ENCODE data around the gene CCSER1. TPM values are rescaled to one million over a fixed set of nuclear protein-coding genes. Genes with fewer than 3 reads are reported as not detected.

The CCSER1 gene
- total and polyA plus RNA-seq, 2 donors (not counting 1 experiment from before 2014, with no cell fraction given) = 10.7 to 39.5 TPM

DNA sequence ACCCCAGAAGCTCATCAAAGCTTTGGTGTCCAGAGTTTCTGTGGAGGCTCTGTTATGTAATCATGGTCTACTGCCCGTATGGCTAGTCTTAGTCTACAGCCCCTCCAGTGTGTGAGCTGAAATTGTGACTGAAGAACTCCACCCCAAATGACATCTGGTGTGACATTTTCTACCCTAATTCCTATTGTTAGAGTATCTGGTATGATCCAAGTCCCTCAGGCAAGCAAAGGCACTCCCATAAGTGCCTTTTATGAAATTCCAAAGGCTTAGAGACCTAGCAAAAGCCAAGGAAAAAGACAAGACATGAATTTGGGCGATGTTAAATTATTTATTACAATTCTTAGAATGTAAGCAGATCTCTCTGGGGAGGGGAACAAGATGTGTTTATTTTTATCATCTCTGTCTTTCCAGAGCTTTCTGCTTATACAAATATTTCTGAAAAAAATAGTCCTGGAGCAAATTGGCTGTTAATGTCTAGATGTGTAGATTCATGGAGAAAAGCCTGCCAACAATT is 417.4 kb downstream of the CCSER1 start:
- CTCF ChIA-PET = interaction anchor here (0.8 kb wide), 1 partner anchor 12 kb away, joined by 3 read pairs; no protein-coding TSS in a partner anchor

GRCh38 chr4:90545380-90545779 is 418.2 kb downstream of the CCSER1 start:
- no peaks in the 10 kb centered on the region for H4K20me1 ChIP-seq (ENCODE audit: control insufficient read depth, insufficient read depth, low read length, poor library complexity, severe bottlenecking)
- H3K4me1 ChIP-seq (ENCODE audit: control insufficient read depth in 2 of 2, insufficient read depth in 2 of 2, low read length in 2 of 2) = peaks cover 0 to 4% of the 10 kb centered on the region in 2 donors
- H3K4me1 Mint-ChIP-seq = peaks cover 10% of the 10 kb centered on the region
- H3K4me3 ChIP-seq (ENCODE audit: control extremely low read depth in 1 of 5, extremely low read depth in 1 of 5, insufficient read depth in 1 of 5, low read depth in 2 of 5, low read length in 4 of 5) = no peak overlapping the region
- no peaks in the 10 kb centered on the region for H3K27me3 Mint-ChIP-seq
- no peak overlapping the region for H3K27ac Mint-ChIP-seq
- DNase-seq = no peak
- H3K9me3 ChIP-seq (ENCODE audit: control extremely low read depth in 1 of 3, control insufficient read depth in 2 of 3, insufficient read depth in 1 of 3, low read length in 2 of 3) = no peaks in the 10 kb centered on the region
- intact Hi-C loops (cut with micrococcal nuclease) = no loop called here
- H3K9ac ChIP-seq (ENCODE audit: low read length) = no peak overlapping the region
- no peaks in the 10 kb centered on the region for H3K9me3 Mint-ChIP-seq (ENCODE audit: insufficient read depth)
- no peak overlapping the region for H3K4me3 Mint-ChIP-seq
- H2AFZ ChIP-seq (ENCODE audit: insufficient read depth, low read depth, low read length, poor library complexity, severe bottlenecking) = no peak overlapping the region
- CTCF ChIA-PET = interaction anchor here (0.8 kb wide), 1 partner anchor 13 kb away, joined by 3 read pairs; no protein-coding TSS in a partner anchor
- no peaks in the 10 kb centered on the region for H3K79me2 ChIP-seq (ENCODE audit: control insufficient read depth, insufficient read depth, low read length)
- POLR2A ChIA-PET = no interaction called here
- no peaks in the 10 kb centered on the region for H3K36me3 ChIP-seq (replicated peaks in 1 of 2; ENCODE audit: control extremely low read depth in 1 of 2, control insufficient read depth in 1 of 2, extremely low read depth in 1 of 2, insufficient read depth in 2 of 2, low read length in 1 of 2)
- TF ChIP-seq, protein P1, sequence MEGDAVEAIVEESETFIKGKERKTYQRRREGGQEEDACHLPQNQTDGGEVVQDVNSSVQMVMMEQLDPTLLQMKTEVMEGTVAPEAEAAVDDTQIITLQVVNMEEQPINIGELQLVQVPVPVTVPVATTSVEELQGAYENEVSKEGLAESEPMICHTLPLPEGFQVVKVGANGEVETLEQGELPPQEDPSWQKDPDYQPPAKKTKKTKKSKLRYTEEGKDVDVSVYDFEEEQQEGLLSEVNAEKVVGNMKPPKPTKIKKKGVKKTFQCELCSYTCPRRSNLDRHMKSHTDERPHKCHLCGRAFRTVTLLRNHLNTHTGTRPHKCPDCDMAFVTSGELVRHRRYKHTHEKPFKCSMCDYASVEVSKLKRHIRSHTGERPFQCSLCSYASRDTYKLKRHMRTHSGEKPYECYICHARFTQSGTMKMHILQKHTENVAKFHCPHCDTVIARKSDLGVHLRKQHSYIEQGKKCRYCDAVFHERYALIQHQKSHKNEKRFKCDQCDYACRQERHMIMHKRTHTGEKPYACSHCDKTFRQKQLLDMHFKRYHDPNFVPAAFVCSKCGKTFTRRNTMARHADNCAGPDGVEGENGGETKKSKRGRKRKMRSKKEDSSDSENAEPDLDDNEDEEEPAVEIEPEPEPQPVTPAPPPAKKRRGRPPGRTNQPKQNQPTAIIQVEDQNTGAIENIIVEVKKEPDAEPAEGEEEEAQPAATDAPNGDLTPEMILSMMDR (IDR thresholded peaks at IDR 0.05) = no peak
- no peak overlapping the region for H3K27ac ChIP-seq (ENCODE audit: low read length in 2 of 2)
- no CpG with 5 or more reads among the region's 4 CpGs for WGBS (ENCODE audit: insufficient coverage)
- H3K27me3 ChIP-seq (replicated peaks in 1 of 4; ENCODE audit: control extremely low read depth in 1 of 4, control insufficient read depth in 3 of 4, insufficient read depth in 4 of 4, low read length in 3 of 4) = no peaks in the 10 kb centered on the region
- H3K4me2 ChIP-seq (replicated peaks; ENCODE audit: low read depth, low read length, poor library complexity, severe bottlenecking) = no peak overlapping the region
- no peak for ATAC-seq (ENCODE audit: low read depth)

More for the DNA sequence above, 417.4 kb downstream of the CCSER1 start:
- H4K20me1 ChIP-seq (ENCODE audit: control insufficient read depth, insufficient read depth, low read length, poor library complexity, severe bottlenecking) = no peaks in the 10 kb centered on the region
- DNase-seq (no peak), ATAC-seq (ENCODE audit: low read depth) (no peak)
- H3K4me1 ChIP-seq (ENCODE audit: control insufficient read depth in 2 of 2, insufficient read depth in 2 of 2, low read length in 2 of 2) = peaks cover 0 to 4% of the 10 kb centered on the region in 2 donors
- H2AFZ ChIP-seq (ENCODE audit: insufficient read depth, low read depth, low read length, poor library complexity, severe bottlenecking) = no peak overlapping the region
- H3K9me3 ChIP-seq (ENCODE audit: control extremely low read depth in 1 of 3, control insufficient read depth in 2 of 3, insufficient read depth in 1 of 3, low read length in 2 of 3) = no peaks in the 10 kb centered on the region
- H3K4me3 ChIP-seq (ENCODE audit: control extremely low read depth in 1 of 5, extremely low read depth in 1 of 5, insufficient read depth in 1 of 5, low read depth in 2 of 5, low read length in 4 of 5) = no peak overlapping the region
- no peak overlapping the region for H3K27ac Mint-ChIP-seq
- H3K27ac ChIP-seq (ENCODE audit: low read length in 2 of 2) = no peak overlapping the region
- H3K27me3 ChIP-seq (replicated peaks in 1 of 4; ENCODE audit: control extremely low read depth in 1 of 4, control insufficient read depth in 3 of 4, insufficient read depth in 4 of 4, low read length in 3 of 4) = no peaks in the 10 kb centered on the region
- no peaks in the 10 kb centered on the region for H3K27me3 Mint-ChIP-seq
- no peaks in the 10 kb centered on the region for H3K36me3 ChIP-seq (replicated peaks in 1 of 2; ENCODE audit: control extremely low read depth in 1 of 2, control insufficient read depth in 1 of 2, extremely low read depth in 1 of 2, insufficient read depth in 2 of 2, low read length in 1 of 2)
- POLR2A ChIA-PET = no interaction called here
- TF ChIP-seq, protein P1 (IDR thresholded peaks at IDR 0.05) = no peak
- no peak for TF ChIP-seq EZH2 (IDR thresholded peaks at IDR 0.05; ENCODE audit: borderline replicate concordance, insufficient read depth, low read depth, low read length, poor library complexity, severe bottlenecking)
- no peaks in the 10 kb centered on the region for H3K79me2 ChIP-seq (ENCODE audit: control insufficient read depth, insufficient read depth, low read length)
- H3K4me2 ChIP-seq (replicated peaks; ENCODE audit: low read depth, low read length, poor library complexity, severe bottlenecking) = no peak overlapping the region
- no CpG with 5 or more reads among the region's 2 CpGs for WGBS (ENCODE audit: insufficient coverage)
- peaks cover 10% of the 10 kb centered on the region for H3K4me1 Mint-ChIP-seq
- intact Hi-C loops (cut with micrococcal nuclease) = no loop called here
- no peaks in the 10 kb centered on the region for H3K9me3 Mint-ChIP-seq (ENCODE audit: insufficient read depth)
- H3K4me3 Mint-ChIP-seq = no peak overlapping the region
- no peak overlapping the region for H3K9ac ChIP-seq (ENCODE audit: low read length)

All from B cell (primary cell).